Activated CD4-positive, alpha-beta T cell treated with anti-CD3 and anti-CD28 coated beads, Interleukin-2, amount 10 ng/mL, durations not matched to agents 7 days and 5 days (primary cell): Measurements from ENCODE around the gene TBK1. TPM values are rescaled to one million over a fixed set of nuclear protein-coding genes. Genes with fewer than 3 reads are reported as not detected.

Experiments
- CTCF ChIA-PET: fragments of 350-600 bp; sonication (Branson Sonifier 250); formaldehyde crosslinking; loops from one replicate; lab custom pipeline; 2021; ENCODE audit warnings: antibody characterized with exemption; lab: Charles Lee
- POLR2A ChIA-PET: fragments of 350-600 bp; sonication (Branson Sonifier 250); formaldehyde crosslinking; loops from one replicate; lab custom pipeline; 2021; ENCODE audit warnings: antibody characterized with exemption; lab: Charles Lee
- DNase-seq: peaks from one replicate; pipeline ENCODE4 v3.0.0-alpha.2; 2020
- H3K27ac Mint-ChIP-seq: one replicate; pipeline ENCODE4 v1.8.0; 2021; ENCODE audit warnings: mild to moderate bottlenecking, moderate library complexity, mixed read lengths
- H3K27me3 Mint-ChIP-seq: one replicate; pipeline ENCODE4 v1.8.0; 2021; ENCODE audit warnings: mixed read lengths
- H3K36me3 Mint-ChIP-seq: one replicate; pipeline ENCODE4 v1.8.0; 2021; ENCODE audit warnings: low read depth, mixed read lengths
- H3K4me1 Mint-ChIP-seq: one replicate; pipeline ENCODE4 v1.8.0; 2021; ENCODE audit warnings: mixed read lengths
- H3K4me3 Mint-ChIP-seq: one replicate; pipeline ENCODE4 v1.8.0; 2021; ENCODE audit warnings: mild to moderate bottlenecking, moderate library complexity, mixed read lengths
- H3K9me3 Mint-ChIP-seq: one replicate; pipeline ENCODE4 v1.8.0; 2021; ENCODE audit warnings: mixed read lengths
- total RNA-seq, 2 experiments: library from RNA; stranded (reverse); gene quantifications; one replicate each; pipeline ENCODE4 v1.2.3, GENCODE V29; 2021

TBK1 gene
- total RNA-seq, 2 experiments from 2014 or later, result 22.7 to 24.1 TPM

DNA sequence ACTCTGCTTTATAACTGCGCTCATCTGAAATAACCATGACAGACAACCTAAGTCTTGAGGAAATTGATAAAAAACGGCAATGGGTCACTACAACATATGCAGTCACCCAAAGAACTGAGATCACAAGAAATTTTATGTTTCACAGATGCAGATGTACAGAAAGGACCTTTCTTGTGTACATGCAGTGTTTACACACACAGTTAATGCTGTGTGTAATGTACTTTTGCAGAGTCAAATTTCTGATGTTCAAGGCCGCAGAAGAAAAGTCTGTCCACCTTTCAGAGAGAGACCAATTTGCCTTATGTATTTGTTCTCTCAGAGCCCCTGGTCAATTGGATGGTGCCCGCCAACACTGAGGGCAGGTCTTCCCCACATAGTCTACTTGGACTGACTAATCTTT, 23.0 kb upstream of the TBK1 start:
- Mint-ChIP-seq H3K27ac (no peak overlapping the region), H3K36me3 (peaks cover 69% of the 10 kb centered on the region)
- CTCF ChIA-PET, result no interaction called here

DNA sequence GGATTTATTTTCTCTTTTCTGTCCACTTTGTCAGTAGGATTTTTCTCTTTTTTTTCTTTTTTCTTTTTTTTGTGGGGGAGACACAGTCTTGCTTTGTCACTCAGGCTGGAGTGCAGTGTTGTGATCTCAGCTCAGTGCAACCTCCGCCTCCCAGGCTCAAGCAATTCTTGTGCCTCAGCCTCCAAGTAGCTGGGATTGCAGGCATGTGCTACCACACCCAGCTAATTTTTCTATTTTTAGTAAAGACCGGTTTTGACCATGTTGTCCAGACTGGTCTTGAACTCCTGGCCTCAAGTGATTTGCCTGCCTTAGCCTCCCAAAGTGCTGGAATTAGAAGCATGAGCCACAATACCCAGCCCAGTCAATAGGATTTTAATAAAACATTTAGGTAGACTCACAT, 21.0 kb upstream of the TBK1 start:
- ChIA-PET POLR2A (no interaction called here), CTCF (interaction anchor here (2.8 kb wide), 1 partner anchor 13 kb away, joined by 11 read pairs; no protein-coding TSS in a partner anchor)
- Mint-ChIP-seq H3K4me1 (peaks cover 1% of the 10 kb centered on the region), H3K27ac (no peak overlapping the region), H3K27me3 (no peaks in the 10 kb centered on the region), H3K9me3 (no peaks in the 10 kb centered on the region), H3K4me3 (no peak overlapping the region), H3K36me3 (peaks cover 67% of the 10 kb centered on the region)
- no peak for DNase-seq

More for the DNA sequence above, 23.0 kb upstream of the TBK1 start:
- H3K4me1 Mint-ChIP-seq, result peaks cover 1% of the 10 kb centered on the region
- POLR2A ChIA-PET, result no interaction called here
- H3K9me3 Mint-ChIP-seq, result no peaks in the 10 kb centered on the region
- no peaks in the 10 kb centered on the region for H3K27me3 Mint-ChIP-seq
- no peak for DNase-seq
- no peak overlapping the region for H3K4me3 Mint-ChIP-seq

DNA sequence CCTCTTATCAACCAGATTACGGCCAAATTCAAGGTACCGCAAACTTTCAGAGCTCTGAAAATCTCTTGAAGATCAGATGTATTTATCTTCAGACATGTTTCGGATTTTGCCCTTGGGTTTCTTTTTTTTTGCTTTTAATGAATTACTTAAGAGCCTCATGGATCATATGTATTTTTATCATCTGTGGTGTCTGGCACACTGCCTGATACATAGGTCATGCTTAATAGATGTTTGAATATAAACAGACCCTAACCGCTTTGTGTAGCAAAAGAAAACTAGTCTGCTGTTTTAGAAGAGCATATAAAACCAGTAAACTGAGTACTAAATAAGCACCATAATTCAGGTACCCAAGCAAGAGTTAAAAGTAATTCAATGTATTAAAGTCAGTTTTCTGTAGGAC, 20.1 kb upstream of the TBK1 start:
- POLR2A ChIA-PET, result no interaction called here
- H3K4me3 Mint-ChIP-seq, result no peak overlapping the region
- DNase-seq, result no peak
- H3K36me3 Mint-ChIP-seq, result peaks cover 66% of the 10 kb centered on the region
- no peaks in the 10 kb centered on the region for H3K27me3 Mint-ChIP-seq
- peaks cover 1% of the 10 kb centered on the region for H3K4me1 Mint-ChIP-seq
- H3K9me3 Mint-ChIP-seq, result no peaks in the 10 kb centered on the region
- no peak overlapping the region for H3K27ac Mint-ChIP-seq
- CTCF ChIA-PET, result interaction anchor here (0.6 to 2.8 kb wide), 4 partner anchors 12 to 274 kb away, joined by 3 to 11 read pairs (median 4); no protein-coding TSS in a partner anchor

DNA sequence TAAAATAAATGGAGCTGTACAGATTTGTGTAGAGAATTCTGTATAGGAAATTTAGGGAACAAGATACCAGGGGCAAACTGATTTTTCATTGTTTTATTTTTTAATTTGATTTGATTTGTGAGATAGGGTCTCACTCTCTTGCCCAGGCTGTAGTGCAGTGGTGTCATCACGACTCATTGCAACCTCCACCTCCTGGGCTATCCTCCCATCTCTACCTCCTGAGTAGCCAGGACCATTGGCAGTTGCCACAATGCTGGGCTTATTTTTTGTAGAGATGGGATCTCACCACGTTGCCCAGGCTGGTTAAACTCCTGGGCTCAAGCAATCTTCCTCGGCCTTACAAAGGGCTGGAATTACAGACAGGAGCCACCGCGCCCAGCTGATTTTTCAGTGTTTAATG, 18.0 kb upstream of the TBK1 start:
- no peaks in the 10 kb centered on the region for H3K9me3 Mint-ChIP-seq
- no peak for DNase-seq
- peaks cover 3% of the 10 kb centered on the region for H3K4me1 Mint-ChIP-seq

DNA sequence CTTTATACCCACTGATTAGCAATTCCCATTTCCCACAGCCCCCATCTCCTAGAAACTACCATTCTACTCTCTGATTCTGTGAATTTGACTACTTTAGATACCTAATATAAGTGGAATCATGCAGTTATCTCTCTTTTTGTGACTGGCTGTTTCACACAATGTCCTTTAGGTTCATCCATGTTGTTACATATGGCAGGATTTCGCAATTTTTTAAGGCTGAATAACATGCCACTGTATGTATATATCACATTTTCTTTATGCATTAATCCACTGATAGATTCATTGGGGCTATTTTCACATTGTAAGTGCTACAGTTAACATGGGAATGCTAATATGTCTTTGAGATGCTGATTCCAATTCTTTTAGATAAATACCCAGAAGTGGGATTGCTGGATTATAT, 11.8 kb upstream of the TBK1 start:
- CTCF ChIA-PET, result no interaction called here

More for the DNA sequence above, 18.0 kb upstream of the TBK1 start:
- Mint-ChIP-seq H3K27me3 (no peaks in the 10 kb centered on the region), H3K36me3 (peaks cover 69% of the 10 kb centered on the region), H3K27ac (peak overlapping the region; percentile 26), H3K4me3 (no peak overlapping the region)
- ChIA-PET POLR2A (no interaction called here), CTCF (no interaction called here)

DNA sequence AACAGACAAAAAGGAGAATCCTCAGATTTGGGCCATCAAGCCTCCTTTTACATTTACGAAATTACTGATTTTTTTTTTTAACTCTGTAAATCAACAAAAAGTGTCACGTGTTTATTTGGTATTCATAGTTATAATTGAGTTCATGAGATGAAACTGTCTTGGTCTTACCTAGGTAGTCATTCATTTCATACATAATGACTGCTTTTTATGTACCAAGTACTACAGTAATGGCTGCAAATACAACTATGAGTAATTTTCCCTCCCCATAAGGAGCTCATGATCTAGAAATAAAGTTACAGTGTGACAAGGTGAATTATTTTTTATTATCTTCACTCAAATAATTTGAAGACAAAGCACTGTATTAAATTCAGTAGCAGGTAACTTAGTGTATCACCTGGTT, 6.4 kb upstream of the TBK1 start:
- Mint-ChIP-seq H3K9me3 (no peaks in the 10 kb centered on the region), H3K27ac (no peak overlapping the region)

More for the DNA sequence above, 11.8 kb upstream of the TBK1 start:
- Mint-ChIP-seq H3K9me3 (no peaks in the 10 kb centered on the region), H3K27me3 (no peaks in the 10 kb centered on the region), H3K4me1 (peaks cover 7% of the 10 kb centered on the region), H3K4me3 (no peak overlapping the region), H3K27ac (no peak overlapping the region), H3K36me3 (peaks cover 62% of the 10 kb centered on the region)
- no peak for DNase-seq
- POLR2A ChIA-PET, result no interaction called here

DNA sequence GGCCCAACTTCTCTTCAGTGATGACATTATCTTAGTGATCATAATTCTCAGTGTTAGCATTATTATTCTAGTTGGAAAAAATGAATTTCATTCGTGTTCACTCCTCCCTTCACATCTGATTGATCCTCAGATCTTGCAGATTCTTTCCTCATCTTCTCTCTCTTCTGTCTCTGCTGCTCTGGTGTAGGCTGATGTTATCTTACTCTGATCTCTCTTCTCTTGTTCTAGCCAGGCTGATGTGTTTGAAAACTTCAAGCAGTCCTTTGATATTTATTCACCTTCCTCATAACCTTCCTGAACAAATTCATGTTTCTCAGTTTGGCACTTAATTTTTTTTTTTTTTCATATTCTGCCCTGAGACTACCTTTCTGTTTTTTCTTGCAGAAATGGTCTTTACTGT, 5.6 kb upstream of the TBK1 start:
- CTCF ChIA-PET, result no interaction called here

More for the DNA sequence above, 6.4 kb upstream of the TBK1 start:
- H3K4me1 Mint-ChIP-seq, result peaks cover 11% of the 10 kb centered on the region
- no peak overlapping the region for H3K4me3 Mint-ChIP-seq
- DNase-seq, result no peak
- H3K36me3 Mint-ChIP-seq, result peaks cover 47% of the 10 kb centered on the region
- no peaks in the 10 kb centered on the region for H3K27me3 Mint-ChIP-seq
- POLR2A ChIA-PET, result no interaction called here
- CTCF ChIA-PET, result interaction anchor here (0.6 kb wide), 1 partner anchor 61 kb away, joined by 3 read pairs; no protein-coding TSS in a partner anchor

DNA sequence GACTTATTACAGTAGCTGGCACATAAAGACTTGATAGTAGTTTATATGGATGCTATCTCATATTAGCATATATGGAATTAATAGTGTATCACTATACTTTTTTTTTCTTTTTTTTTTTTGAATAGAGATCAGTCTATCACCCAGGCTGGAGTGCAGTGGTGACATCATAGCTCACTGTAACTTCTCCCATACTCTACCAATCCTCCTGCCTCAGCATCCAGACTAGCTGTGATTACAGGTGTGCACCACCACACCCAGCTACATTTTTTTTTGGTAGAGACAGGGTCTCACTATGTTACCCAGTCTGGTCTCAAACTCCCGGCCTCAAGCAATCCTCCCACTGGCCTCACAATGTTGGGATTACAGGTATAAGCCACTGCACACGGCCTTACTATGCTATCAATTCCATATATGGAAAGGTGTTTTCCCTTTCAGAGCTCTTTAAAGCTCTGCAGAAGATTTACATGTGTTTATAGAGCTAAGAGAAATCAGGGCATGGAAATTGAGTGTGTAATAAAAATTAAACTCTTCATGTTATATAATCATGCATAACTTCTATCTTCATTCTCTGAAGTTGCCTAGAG, 1.8 kb upstream of the TBK1 start:
- Mint-ChIP-seq H3K9me3 (no peaks in the 10 kb centered on the region), H3K27ac (peak overlapping the region; percentile 31), H3K4me1 (peaks cover 31% of the 10 kb centered on the region), H3K4me3 (peak overlapping the region; percentile 30), H3K27me3 (no peaks in the 10 kb centered on the region), H3K36me3 (peaks cover 24% of the 10 kb centered on the region)
- POLR2A ChIA-PET, result interaction anchor here (0.6 kb wide), 2 partner anchors 9 to 248 kb away, joined by 3 read pairs; no protein-coding TSS in a partner anchor
- CTCF ChIA-PET, result interaction anchor here (0.6 to 1.0 kb wide), 2 partner anchors 33 to 1429 kb away, joined by 3 to 4 read pairs; no protein-coding TSS in a partner anchor
- DNase-seq, result no peak

More for the DNA sequence above, 5.6 kb upstream of the TBK1 start:
- DNase-seq, result no peak
- Mint-ChIP-seq H3K9me3 (no peaks in the 10 kb centered on the region), H3K4me1 (peaks cover 19% of the 10 kb centered on the region), H3K36me3 (peaks cover 41% of the 10 kb centered on the region), H3K27ac (peak overlapping the region; percentile 1), H3K4me3 (no peak overlapping the region), H3K27me3 (no peaks in the 10 kb centered on the region)
- POLR2A ChIA-PET, result no interaction called here

DNA sequence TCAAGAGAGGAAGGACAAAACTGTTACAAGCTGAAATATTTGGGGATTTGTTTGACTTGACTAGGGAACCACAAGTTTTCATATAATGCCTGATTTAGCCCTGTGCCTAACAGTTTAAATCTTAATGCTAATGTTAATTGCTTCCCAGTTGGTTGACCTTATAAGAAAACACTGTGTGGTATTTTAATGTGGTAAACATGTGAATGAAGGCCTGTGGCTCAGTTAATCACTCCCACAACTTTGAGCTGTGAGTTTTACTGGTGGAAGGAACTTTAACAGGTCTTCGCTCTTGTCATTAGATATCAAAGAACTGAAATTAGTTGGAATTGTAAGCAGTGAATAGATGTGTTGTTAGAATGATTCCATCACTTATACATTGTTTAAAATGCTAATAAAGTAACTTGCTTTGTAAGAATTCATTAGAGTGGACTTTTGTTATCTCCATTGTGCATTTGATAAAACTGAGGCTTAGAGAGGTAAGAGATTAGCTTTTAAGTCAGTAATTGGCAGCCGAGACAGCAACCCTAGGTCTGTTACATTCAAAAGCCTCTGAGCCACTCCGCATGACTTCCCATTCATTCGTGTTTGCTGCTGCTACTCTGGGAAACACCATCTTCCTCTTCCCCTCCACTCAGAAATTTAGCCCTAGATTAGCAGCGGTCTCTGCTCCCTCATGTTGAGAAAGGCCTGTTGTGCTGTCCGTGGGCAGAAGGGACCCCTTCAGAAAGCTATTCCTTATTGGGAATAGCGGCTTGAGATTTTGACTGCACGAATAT, 1.0 kb upstream of the TBK1 start:
- Mint-ChIP-seq H3K27me3 (no peaks in the 10 kb centered on the region), H3K4me1 (peaks cover 38% of the 10 kb centered on the region), H3K36me3 (peaks cover 24% of the 10 kb centered on the region), H3K9me3 (no peaks in the 10 kb centered on the region), H3K27ac (peak overlapping the region; percentile 92), H3K4me3 (peak overlapping the region; percentile 93)
- CTCF ChIA-PET, result interaction anchor here (1.0 kb wide), 1 partner anchor 32 kb away, joined by 3 read pairs; no protein-coding TSS in a partner anchor
- POLR2A ChIA-PET, result interaction anchor here (0.6 kb wide), 2 partner anchors 10 to 247 kb away, joined by 3 read pairs; no protein-coding TSS in a partner anchor
- no peak for DNase-seq

DNA sequence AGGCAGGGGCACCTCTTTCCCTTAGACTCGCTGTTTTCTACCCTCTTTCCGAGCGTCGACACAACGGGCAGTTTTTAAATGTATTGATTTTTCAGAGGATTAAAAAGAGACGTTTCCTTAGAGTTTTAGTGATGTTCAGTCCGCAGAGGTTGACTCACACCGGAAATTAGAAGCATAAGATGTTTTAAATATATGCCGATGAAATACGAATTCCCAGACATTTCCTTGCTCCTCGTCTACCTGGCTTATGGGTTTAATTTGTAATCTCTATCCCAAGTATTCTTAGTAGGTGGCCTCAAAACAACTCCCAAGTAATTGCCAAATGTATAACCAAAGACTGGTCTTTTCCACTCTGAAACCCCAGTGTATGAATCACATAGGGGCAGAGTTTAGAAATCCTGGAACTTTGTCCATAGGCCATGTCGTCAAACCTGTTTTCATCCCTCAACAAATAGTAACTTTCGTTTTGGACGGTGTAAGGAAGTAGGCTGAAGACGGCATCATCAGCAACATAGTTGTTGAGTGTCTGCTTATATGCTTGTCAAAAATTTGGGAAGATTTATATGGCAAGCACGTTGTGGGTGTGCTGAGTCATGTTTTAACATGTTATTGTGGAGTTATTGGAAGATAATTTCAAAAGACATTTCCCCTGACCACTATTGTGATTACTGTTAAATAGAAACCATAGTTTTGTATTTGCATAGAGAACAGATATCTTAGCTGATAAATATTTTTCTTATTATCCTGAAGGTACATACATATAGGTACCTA, 824 bp downstream of the TBK1 start:
- H3K36me3 Mint-ChIP-seq, result peaks cover 24% of the 10 kb centered on the region
- peak overlapping the region; percentile 86 for H3K4me3 Mint-ChIP-seq
- ChIA-PET POLR2A (no interaction called here), CTCF (interaction anchor here (1.1 to 1.7 kb wide), 2 partner anchors 11 to 16 kb away, joined by 3 to 5 read pairs; no protein-coding TSS in a partner anchor)
- no peaks in the 10 kb centered on the region for H3K27me3 Mint-ChIP-seq
- H3K4me1 Mint-ChIP-seq, result peaks cover 48% of the 10 kb centered on the region
- DNase-seq, result no peak
- no peaks in the 10 kb centered on the region for H3K9me3 Mint-ChIP-seq
- peak overlapping the region; percentile 91 for H3K27ac Mint-ChIP-seq

DNA sequence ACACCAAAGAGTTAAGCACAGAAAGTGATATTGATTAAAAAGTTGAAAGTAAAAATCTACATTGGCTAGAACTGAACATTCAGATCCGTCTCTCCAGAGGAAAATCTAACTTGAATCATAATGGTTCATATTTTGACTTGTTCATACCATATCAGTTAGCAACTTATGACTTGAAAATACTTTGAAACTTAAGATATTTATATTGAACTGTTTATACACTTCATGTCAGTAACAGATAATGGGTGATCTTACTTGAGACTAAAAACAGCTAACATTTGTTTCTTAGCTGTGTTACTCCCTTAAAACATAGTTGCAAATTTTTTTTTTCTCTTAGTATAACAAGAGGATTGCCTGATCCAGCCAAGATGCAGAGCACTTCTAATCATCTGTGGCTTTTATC, 3.6 kb downstream of the TBK1 start:
- no peak for DNase-seq
- peak overlapping the region; percentile 15 for H3K27ac Mint-ChIP-seq
- peaks cover 28% of the 10 kb centered on the region for H3K36me3 Mint-ChIP-seq
- H3K27me3 Mint-ChIP-seq, result no peaks in the 10 kb centered on the region
- POLR2A ChIA-PET, result no interaction called here
- CTCF ChIA-PET, result interaction anchor here (1.1 kb wide), 1 partner anchor 13 kb away, joined by 3 read pairs; no protein-coding TSS in a partner anchor
- H3K4me1 Mint-ChIP-seq, result peaks cover 58% of the 10 kb centered on the region
- H3K4me3 Mint-ChIP-seq, result no peak overlapping the region
- no peaks in the 10 kb centered on the region for H3K9me3 Mint-ChIP-seq

DNA sequence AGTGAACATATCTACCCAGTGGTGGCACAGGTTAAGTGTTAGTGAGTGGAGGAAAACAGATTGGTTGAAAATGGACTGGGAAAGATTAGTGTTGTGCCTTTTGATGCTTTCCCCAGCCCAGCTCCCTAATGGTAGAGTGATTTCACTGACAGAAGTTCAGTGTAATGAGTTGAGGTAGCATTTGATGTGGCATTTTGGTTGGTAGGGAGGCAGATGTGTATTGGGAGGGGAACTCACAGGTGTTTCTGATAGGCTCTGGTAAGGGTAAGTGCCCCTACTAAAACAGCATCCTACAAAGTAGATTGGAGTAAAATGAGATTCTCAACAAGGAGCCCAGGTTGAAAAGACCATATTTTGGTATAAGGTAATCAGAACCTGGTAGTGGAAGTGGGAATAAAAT, 4.2 kb downstream of the TBK1 start:
- H3K9me3 Mint-ChIP-seq, result no peaks in the 10 kb centered on the region
- ChIA-PET POLR2A (no interaction called here), CTCF (no interaction called here)
- peaks cover 51% of the 10 kb centered on the region for H3K4me1 Mint-ChIP-seq
- peaks cover 30% of the 10 kb centered on the region for H3K36me3 Mint-ChIP-seq
- no peak overlapping the region for H3K4me3 Mint-ChIP-seq
- peak overlapping the region; percentile 15 for H3K27ac Mint-ChIP-seq
- no peak for DNase-seq
- H3K27me3 Mint-ChIP-seq, result no peaks in the 10 kb centered on the region
